NCI-H1436 treated with DMSO at 0.1 percent for 48 hours (cell line): ENCODE results near the gene THRA.

ENCODE experiments used
- DNase-seq: peaks from one replicate; lab custom pipeline; 2025; lab: John Stamatoyannopoulos, UW

Gene THRA

DNA sequence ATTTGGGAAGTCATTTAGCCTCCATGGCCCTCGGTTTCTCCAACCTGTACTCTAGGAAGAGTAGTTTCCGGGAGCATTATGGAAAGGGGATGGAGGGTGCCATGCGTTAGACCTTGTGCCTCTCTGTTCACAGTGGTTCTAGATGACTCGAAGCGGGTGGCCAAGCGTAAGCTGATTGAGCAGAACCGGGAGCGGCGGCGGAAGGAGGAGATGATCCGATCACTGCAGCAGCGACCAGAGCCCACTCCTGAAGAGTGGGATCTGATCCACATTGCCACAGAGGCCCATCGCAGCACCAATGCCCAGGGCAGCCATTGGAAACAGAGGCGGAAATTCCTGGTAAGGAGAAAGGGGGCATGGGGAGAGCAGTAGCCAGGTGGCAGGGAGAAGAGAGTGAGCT is 21.7 kb downstream of the THRA start:
- no peak for DNase-seq

DNA sequence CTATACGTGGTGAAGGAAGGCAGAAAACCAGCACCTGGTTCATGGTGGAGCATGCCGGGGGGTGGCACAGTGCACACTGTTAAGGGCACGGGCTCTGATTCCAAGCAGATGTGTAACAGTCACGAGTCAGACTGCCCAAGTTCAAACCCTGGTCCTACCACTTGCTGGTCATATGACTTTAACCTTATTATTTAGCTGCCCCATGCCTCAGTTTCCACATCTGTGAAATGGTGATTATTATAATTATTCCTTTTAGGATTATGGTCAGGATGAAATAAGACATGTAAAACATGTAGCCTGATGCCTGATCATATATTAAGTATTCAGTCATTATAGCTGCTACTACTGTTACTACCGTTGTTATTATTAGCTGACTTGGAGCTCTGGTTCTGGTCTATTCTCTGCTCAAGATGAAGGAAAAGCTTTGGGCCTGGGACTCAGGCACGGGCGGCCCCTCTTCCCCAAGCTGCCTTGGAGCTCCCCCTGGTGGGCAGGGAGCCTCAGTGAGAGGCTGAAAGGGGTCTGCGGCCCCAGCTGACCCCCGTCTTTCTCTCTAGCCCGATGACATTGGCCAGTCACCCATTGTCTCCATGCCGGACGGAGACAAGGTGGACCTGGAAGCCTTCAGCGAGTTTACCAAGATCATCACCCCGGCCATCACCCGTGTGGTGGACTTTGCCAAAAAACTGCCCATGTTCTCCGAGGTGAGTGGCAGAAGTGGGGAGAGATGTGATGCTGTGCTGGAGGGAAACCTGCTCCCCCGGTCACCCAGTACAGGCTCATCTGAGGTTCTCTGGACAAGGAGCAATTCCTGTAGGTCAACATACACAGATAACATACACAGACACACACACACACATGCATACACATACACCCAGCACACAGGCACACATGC is 23.6 kb downstream of the THRA start:
- DNase-seq, result no peak

DNA sequence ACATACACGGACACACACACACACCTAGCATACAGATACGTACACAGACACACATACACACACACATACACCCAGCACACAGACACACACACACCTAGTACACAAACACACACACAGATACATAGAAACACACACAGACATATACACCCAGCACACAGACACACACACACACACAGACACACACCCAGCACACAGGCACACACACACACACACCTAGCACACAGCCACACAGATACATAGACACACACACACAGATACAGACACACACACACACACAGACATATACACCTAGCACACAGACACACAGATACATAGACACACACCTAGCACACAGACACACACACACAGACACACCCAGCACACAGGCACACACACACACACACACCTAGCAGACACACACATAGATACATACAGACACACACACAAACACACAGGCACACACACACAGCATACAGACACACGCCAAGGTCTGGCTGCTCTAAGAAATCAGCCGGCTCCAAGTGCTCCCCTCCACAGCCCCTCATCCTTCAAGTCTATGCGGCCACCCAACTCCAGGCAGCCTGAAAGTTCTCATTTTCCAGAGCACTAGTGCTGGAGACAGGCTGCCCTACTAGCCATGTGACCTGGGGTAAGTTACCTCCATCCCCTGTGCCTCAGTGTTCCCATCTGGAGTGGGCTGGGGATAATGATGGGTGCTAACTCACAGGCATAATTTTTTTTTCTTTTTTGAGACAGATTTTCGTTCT is 24.5 kb downstream of the THRA start:
- no peak for DNase-seq

DNA sequence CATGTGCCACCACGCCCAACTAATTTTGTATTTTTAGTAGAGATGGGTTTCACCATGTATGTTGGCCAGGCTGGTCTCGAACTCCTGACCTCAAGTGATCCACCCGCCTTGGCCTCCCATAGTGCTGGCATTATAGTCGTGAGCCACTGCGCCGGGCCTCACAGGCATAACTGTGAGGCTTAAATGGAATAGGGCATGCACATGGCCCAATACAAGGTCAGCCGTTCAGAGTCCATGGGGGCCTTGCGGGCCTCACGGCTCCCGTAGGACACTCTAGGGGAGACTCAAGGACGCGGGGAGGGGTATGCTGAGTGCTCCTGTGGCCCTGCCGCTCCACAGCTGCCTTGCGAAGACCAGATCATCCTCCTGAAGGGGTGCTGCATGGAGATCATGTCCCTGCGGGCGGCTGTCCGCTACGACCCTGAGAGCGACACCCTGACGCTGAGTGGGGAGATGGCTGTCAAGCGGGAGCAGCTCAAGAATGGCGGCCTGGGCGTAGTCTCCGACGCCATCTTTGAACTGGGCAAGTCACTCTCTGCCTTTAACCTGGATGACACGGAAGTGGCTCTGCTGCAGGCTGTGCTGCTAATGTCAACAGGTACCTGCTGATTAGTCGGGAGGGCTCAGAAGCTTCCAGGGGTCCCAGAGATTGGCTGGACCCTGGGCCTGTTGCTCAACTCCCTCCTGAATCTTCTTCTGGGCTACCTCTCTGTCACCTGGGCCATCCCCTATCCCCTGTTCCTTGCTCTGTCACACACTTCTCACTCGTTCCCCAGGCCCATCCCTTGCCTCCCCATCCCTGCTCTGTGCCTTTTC is 25.3 kb downstream of the THRA start:
- DNase-seq, result no peak

DNA sequence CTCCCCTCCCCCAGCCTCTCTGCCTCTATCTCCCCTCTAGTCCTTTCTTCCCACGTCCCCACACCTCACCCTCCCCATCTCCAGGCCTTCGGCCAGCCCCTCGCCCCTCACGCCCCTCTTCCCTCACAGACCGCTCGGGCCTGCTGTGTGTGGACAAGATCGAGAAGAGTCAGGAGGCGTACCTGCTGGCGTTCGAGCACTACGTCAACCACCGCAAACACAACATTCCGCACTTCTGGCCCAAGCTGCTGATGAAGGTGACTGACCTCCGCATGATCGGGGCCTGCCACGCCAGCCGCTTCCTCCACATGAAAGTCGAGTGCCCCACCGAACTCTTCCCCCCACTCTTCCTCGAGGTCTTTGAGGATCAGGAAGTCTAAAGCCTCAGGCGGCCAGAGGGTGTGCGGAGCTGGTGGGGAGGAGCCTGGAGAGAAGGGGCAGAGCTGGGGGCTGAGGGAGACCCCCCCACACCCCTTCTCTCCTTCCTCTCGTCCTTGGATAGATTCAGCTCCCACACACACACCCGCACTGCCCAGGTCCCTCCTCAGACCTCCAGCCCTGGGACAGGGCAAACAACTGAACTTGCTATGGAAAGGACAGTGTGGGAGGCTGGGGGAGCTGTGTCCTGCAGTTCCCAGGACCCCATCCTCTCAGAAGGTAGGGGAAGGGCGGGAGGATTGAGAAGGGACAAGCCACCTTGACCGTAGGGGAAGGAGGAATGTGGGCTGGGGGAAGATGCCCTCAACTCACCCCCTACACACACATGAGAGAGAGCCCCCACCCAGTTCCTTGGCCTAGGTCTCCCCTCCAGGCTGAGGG is 26.5 kb downstream of the THRA start:
- DNase-seq, result no peak

DNA sequence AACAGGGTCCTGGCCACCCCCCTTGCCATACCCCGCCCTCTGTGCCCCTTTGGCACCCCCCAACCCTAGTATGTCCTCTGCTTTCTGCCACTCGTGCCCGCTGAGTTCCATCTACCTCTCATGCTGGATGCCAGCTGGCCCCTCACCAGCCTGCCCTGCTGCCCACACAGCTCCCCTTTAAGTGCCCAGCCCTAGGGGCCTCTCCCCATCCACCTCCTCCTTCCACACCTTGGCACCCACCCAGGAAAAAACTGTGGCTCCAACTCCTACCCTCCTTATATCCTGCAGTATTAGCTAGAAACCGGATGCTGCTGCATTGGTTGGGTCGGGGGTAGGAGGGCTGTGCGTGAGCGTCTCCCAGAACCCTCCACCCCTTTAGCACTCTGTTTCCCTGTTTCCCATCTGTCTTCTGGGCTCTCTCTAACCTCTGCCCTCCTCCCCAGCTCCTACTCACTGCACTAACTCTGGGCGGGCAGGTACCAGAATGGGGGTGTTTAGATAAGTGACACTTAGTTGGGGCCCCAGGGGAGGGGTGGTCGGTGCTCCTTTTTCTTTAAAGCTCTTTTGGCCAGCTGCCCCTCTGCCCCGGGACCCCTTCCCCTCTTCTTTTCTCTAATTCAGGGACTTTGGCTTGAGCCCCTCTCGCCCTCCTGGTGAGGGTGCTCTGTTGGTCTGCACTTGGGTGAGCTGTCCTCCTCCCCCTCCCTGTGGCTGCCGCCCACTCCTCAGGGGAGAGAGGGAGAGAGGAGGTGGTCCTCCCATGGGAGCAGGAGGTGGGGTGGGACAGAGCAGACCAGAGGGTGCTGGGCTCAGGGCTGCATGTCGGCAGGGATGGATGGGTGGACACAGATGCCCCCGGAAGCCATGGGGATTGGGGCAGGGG is 27.7 kb downstream of the THRA start:
- DNase-seq, result no peak

DNA sequence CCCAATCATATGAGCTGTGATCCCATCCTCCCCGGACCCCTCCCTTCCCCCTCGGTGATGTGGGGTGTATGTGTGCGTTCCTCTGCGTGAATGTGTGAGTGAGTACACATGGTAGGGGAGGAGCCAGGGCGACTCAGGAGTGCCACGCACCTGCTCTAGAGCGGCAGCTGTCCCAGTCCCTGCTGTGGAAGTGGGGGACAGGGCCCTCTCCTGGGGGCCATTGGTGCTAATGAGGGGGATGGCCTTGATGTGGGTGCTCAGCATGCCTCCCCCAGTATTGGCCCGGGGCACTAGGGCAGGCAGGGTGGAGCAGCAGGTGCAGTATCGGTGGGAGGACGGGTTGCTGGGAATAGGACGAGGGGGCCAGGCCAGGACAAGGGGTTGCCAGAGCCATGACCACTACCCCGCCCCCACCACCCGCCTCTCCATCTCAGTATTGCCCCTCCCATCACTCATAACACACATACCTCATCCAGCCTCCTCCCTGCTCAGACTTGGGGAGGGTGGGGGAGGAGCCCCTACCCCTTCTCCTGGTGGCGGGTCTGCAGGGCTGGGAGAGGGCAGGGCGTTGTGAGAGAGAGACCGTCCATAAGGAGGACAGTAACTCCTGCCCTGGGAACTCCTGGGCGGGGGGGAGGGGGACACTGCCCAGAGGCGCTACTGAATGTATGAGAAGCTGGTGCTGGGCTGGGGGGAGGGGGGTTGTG is 29.1 kb downstream of the THRA start:
- no peak for DNase-seq

DNA sequence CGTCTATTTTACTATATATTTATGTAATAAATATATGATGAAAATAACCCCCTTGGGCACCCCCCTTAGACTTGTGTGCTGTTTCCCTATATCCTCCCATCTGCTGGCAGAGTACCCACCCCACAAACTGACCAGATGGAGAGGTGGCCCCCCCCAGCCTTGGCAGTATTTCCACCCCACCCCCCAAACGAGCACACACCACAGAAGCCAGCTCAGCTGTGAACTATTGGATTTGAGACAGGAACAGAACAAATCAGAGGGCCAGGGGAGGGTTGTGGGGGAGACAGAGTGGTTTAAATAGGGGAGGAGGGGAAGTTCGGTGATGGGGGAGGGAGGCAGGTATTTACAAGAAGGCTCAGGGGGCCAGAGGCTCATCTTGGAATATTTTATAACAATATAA is 29.8 kb downstream of the THRA start:
- no peak for DNase-seq

DNA sequence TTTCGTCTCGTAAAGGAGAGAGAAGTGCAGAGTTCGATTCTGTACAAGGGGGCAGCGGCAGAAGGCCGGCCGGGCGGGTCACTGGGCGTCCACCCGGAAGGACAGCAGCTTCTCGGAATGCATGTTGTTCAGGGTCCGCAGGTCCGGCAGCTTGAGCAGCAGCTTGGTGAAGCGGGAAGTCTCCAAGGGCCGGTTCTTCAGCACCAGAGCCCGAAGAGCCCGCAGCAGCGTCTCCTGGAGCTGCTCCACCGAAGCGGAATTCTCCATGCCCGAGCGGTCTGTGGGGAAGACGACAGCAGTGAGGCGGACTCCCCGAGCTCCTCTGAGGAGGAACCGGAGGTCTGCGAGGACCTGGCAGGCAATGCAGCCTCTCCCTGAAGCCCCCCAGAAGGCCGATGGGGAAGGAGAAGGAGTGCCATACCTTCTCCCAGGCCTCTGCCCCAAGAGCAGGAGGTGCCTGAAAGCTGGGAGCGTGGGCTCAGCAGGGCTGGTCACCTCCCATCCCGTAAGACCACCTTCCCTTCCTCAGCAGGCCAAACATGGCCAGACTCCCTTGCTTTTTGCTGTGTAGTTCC is 30.3 kb downstream of the THRA start:
- DNase-seq, result no peak

DNA sequence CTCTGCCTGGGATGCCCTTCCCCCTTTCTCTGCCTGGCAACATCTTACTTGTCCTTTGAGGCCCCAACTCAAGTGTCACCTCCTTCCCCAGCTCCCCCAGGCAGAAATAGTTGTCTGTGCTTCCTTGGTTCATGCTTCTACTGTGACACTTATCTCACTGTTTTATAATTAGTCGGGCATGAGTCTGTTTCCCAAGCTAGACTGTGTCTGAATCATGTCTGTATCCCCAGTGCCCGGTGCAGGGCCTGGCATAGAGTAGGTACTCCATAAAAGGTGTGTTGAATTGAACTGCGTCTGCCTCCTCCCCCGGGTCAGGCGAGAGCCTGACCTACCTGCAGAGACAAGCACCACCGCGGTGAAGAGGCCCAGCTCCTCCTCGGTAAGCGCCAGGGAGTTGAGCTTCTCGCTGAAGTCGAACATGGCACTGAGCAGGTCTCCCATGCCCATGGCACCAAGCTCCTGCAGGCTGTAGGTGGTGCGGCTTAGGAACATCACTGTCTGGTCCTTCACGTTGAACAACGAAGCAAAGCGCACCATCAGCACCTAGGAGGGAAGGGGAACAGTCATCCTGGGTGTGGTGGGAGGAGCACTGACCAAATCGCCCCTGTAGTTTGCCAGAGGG is 30.9 kb downstream of the THRA start:
- DNase-seq, result no peak

DNA sequence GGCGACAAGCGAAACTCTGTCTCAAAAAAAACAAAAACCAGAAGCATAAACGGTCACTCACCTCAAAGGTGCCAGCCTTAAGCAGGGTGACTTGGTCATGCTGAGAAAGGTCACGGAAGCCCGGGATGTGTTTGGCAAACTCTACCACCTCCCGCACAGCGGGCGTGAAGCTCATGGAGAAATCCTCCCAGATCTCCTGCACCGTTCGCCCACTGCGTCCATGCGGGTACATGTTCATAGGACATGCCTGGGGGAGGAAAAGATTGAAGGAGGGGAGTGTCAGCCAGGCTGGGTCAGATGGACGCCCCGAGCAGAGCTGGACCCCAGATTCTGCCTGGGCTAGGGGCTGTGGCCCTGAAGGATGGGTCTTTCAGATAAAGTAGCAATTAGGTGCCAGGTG is 32.1 kb downstream of the THRA start:
- no peak for DNase-seq

DNA sequence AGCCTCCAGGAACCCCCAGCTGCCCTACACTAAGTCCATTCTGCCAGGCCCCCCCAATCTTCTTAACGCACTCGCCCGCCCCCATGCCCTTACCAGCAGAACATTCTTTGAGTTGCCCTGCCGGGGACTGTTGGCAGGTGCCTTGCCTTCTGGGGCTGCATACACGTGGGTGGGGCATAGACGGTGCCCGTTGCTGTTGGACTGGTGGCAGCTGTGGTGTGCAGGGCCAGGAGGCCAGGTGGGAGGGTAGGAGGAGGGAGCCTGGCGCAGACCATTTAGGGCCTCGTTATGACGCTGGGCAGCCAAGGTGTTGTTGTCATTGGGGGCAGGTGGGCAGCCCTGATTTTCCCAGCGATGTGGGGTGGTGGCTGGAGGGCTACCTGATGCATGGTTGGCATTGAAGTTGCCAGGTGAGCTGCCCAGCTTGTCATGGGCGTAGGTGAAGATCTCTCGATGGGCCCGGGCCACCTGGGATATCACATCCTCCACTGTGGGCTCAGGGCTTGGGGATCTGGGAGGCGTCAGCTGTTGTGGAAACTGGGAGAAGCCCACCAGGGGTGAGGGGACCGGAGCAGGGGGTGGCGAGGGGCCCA is 32.7 kb downstream of the THRA start:
- no peak for DNase-seq

DNA sequence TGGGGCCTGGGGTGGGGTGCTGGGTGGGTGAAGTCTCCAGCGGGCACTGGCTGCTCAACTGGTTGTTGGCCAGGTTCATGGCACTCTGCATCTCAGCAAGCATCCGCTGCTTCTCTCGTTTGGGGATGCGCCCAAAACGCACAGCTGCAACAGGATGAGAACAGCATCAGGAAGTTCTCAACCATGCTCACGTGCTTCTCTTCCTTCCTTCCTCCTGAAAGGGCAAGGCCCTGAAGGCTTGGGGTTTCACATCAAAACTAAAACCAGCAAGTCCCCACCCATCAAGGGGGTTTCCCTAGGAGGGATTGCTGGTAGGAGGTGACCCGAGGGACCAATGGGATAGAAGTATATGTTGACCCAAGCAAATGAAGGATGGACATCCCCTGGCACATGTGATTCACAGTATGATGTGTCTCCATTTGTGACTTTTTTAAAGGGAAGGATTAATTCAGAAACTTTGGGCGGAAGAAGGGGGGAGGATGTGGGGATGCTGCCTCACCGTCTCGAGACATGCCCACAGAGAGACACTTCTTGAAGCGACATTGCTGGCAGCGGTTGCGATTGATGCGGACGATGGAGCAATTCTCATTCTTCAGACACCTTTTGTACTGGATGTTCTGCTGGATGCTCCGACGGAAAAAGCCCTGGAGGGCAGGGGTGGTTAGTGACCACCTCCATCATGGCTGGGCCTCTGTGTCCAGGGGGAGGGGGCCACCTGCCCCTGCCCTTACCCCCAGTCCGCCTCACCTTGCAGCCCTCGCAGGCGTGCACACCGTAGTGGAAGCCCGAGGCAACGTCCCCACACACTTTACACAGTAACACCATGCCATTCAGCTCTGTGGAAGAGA is 33.4 kb downstream of the THRA start:
- DNase-seq, result no peak

DNA sequence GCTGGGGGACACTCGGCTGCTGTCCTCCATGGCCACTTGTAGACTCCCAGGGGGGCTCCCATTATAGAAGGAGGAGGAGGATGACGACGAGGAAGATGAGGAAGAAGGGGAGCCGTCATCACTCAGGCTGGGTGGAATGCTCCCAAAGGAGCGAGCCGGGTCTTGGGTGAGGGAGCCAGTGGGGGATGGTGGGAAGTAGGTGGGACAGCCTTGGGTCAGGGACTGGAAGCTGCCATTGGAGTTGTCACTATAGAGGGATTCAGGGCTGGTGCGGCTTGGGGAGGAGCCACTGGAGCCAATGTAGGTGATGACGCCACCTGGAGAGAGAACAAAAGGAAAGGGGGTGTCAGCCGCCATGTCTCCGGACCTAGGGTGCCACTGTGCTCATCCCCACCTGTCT is 34.3 kb downstream of the THRA start:
- no peak for DNase-seq

DNA sequence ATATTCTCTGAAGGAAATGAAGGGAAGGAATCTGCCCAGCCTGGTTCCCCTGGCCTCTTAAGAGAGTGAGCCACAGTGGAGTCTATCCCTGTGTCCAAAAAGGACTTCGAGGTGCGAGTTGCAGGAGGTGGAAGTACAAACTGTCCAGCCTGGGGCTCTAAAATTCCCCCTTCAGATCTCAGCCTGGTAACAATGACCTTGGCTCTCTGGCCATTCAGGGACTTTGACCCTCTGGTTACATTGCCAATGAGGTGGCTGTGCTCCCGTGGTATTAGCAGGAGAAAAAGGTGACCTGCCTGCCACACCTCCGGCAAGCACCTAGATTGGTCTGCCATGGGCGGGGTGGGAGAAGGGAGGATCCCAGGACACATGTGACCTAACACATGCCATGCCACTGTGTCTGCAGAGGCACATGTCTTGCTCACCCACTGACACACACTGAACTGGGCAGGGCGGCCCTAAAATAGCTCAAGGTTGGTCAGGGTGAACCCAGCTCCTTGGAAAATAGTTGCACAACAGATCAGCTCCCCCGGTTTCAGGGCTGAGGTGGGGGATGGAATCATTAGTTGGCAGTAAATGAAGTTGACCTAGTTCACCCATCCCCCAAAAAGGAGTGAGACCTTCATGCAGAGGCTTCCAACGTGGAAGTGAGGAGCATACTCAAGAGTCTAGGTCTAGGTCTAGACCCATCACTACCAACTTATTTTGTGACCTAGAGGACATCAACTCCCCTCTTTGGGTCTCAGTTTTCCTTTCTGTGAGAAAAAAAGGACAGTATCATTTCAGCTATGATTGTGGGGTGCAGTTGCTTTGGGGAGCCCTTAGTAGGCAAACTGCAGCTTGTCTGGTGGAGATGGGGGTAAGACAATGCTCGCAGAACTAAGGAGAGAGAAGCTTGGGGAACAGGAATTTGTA is 35.4 kb downstream of the THRA start:
- no peak for DNase-seq

DNA sequence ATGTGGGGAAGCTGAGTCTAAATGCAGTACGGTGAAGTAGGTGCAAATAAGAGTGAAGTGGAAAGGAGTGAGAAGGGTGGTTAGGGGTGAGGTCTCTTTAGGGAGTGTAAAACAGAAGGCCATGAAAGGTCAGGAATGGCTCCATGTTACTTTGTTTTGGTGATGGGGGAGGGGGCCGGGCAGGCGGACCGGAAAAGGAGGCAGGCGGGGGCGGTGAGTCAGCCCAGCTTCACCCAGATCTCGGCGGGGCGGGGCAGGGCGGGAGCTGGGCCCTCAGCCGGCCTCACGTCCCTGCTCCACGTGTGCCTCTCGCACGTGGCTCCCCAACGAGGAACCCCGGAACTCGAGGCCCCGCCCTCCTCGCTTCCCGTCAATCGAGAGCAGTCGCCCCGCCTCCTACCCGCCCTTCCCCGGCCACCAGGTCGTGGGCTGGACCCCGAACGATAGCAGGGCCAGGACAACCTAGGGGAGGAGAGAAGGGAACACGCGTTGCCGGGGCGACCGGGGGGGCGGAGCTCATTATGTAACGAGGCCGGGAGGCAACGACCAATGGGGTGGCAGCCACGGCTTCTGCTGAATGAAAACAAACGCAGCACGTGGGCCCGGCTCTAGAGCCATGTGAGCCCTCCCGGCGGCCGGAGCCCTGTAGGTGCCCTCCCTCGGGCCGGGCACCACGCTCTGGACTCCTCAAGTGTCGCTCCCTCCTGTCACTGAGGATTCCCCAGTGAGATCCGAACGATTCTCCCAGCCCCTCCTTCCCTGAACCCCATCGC is 36.3 kb downstream of the THRA start:
- DNase-seq, result peak; percentile 96
